Measurements from ENCODE around the gene CXorf65.

GRCh38 chrX:71143508-71143907 lies 37.0 kb upstream of the CXorf65 start:
- TF ChIP-seq, protein P1, sequence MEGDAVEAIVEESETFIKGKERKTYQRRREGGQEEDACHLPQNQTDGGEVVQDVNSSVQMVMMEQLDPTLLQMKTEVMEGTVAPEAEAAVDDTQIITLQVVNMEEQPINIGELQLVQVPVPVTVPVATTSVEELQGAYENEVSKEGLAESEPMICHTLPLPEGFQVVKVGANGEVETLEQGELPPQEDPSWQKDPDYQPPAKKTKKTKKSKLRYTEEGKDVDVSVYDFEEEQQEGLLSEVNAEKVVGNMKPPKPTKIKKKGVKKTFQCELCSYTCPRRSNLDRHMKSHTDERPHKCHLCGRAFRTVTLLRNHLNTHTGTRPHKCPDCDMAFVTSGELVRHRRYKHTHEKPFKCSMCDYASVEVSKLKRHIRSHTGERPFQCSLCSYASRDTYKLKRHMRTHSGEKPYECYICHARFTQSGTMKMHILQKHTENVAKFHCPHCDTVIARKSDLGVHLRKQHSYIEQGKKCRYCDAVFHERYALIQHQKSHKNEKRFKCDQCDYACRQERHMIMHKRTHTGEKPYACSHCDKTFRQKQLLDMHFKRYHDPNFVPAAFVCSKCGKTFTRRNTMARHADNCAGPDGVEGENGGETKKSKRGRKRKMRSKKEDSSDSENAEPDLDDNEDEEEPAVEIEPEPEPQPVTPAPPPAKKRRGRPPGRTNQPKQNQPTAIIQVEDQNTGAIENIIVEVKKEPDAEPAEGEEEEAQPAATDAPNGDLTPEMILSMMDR (IDR thresholded peaks at IDR 0.05): no peak
- TF ChIP-seq POLR2A (IDR thresholded peaks at IDR 0.05) (no peak), POLR2AphosphoS5 (IDR thresholded peaks at IDR 0.05) (no peak), EP300 (IDR thresholded peaks at IDR 0.05) (no peak)

Measured in stomach (tissue), 4 donors.